ENCODE data around the gene DNAJC22.

DNA sequence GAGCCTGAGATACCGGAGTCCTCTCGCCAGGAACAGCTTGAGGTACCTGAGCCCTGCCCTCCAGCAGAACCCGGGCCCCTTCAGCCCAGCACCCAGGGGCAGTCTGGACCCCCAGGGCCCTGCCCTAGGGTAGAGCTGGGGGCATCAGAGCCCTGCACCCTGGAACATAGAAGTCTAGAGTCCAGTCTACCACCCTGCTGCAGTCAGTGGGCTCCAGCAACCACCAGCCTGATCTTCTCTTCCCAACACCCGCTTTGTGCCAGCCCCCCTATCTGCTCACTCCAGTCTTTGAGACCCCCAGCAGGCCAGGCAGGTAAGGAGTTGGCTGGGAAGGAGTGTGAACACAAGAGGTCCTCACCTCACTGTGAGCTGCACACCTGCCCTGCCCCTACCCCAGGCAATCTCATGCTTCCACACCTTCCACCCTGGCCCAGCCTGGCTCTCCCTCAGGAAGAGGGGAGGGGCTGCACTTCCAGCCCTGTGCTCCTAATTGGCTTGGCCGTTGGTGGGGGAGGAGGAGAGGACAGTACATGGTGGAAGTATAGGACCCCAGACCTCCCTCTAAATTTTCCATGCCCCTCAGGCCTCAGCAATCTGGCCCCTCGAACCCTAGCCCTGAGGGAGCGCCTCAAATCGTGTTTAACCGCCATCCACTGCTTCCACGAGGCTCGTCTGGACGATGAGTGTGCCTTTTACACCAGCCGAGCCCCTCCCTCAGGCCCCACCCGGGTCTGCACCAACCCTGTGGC lies 15.9 kb upstream of the DNAJC22 start:
- TF ChIP-seq, protein P1, sequence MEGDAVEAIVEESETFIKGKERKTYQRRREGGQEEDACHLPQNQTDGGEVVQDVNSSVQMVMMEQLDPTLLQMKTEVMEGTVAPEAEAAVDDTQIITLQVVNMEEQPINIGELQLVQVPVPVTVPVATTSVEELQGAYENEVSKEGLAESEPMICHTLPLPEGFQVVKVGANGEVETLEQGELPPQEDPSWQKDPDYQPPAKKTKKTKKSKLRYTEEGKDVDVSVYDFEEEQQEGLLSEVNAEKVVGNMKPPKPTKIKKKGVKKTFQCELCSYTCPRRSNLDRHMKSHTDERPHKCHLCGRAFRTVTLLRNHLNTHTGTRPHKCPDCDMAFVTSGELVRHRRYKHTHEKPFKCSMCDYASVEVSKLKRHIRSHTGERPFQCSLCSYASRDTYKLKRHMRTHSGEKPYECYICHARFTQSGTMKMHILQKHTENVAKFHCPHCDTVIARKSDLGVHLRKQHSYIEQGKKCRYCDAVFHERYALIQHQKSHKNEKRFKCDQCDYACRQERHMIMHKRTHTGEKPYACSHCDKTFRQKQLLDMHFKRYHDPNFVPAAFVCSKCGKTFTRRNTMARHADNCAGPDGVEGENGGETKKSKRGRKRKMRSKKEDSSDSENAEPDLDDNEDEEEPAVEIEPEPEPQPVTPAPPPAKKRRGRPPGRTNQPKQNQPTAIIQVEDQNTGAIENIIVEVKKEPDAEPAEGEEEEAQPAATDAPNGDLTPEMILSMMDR (IDR thresholded peaks at IDR 0.05; ENCODE audit: low read length), result no peak
- no peak for TF ChIP-seq EZH2 (IDR thresholded peaks at IDR 0.05; ENCODE audit: borderline replicate concordance, low read length)

Data from OCI-LY1 (cell line).